GM10847 (cell line): ENCODE results near the gene EML4.

Source experiments
- POLR2A ChIP-seq: IDR thresholded peaks from 2 replicates; pipeline ENCODE4 v1.6.1; 2011; ENCODE audit not compliant: insufficient read length; ENCODE audit errors: extremely low read depth

Gene EML4

GRCh38 chr2:42218712-42219111 is 49.6 kb downstream of the EML4 start:
- TF ChIP-seq POLR2A, result no peak

GRCh38 chr2:42219160-42219559 is 50.0 kb downstream of the EML4 start:
- no peak for TF ChIP-seq POLR2A

GRCh38 chr2:42220566-42220965 is 51.4 kb downstream of the EML4 start:
- no peak for TF ChIP-seq POLR2A

GRCh38 chr2:42223067-42223854 is 54.1 kb downstream of the EML4 start:
- no peak for TF ChIP-seq POLR2A

GRCh38 chr2:42223855-42224268 is 54.7 kb downstream of the EML4 start:
- TF ChIP-seq POLR2A, result no peak

GRCh38 chr2:42224422-42225067 is 55.4 kb downstream of the EML4 start:
- TF ChIP-seq POLR2A, result no peak

- no peak for TF ChIP-seq POLR2A
Observed at GRCh38 chr2:42225573-42225972, 56.4 kb downstream of the EML4 start.

- no peak for TF ChIP-seq POLR2A
Observed at GRCh38 chr2:42227491-42227890, 58.3 kb downstream of the EML4 start.

GRCh38 chr2:42228101-42228500 is 58.9 kb downstream of the EML4 start:
- no peak for TF ChIP-seq POLR2A

- TF ChIP-seq POLR2A, result no peak
Observed at GRCh38 chr2:42229949-42230348, 60.8 kb downstream of the EML4 start.

- TF ChIP-seq POLR2A, result no peak
Observed at GRCh38 chr2:42230891-42231290, 61.7 kb downstream of the EML4 start.

GRCh38 chr2:42232024-42232423 is 62.9 kb downstream of the EML4 start:
- TF ChIP-seq POLR2A, result no peak

- TF ChIP-seq POLR2A, result no peak
Observed at GRCh38 chr2:42233976-42234441, 64.9 kb downstream of the EML4 start.

GRCh38 chr2:42236911-42237310 is 67.8 kb downstream of the EML4 start:
- no peak for TF ChIP-seq POLR2A

- TF ChIP-seq POLR2A, result no peak
Observed at GRCh38 chr2:42238644-42239288, 69.6 kb downstream of the EML4 start.

GRCh38 chr2:42239289-42239661 is 70.1 kb downstream of the EML4 start:
- no peak for TF ChIP-seq POLR2A

- TF ChIP-seq POLR2A, result no peak
Observed at GRCh38 chr2:42239811-42240210, 70.7 kb downstream of the EML4 start.

GRCh38 chr2:42241517-42241916 is 72.4 kb downstream of the EML4 start:
- TF ChIP-seq POLR2A, result no peak
